Hepatocyte (in vitro differentiated cells): ENCODE results near the gene SP3.

ENCODE experiments used
- CTCF ChIP-seq: fragments of 200-600 bp; sonication (generic); IDR thresholded peaks from 2 replicates; pipeline ENCODE4 v1.5.1; 2016; ENCODE audit warnings: antibody characterized with exemption, mild to moderate bottlenecking; ENCODE audit not compliant: poor library complexity
- EZH2 ChIP-seq: fragments of 200-600 bp; sonication (generic); IDR thresholded peaks from 2 replicates; pipeline ENCODE4 v1.6.1; 2016; ENCODE audit warnings: antibody characterized with exemption, mild to moderate bottlenecking, borderline replicate concordance
- EZH2phosphoT487 ChIP-seq: fragments of 200-600 bp; sonication (generic); IDR thresholded peaks from one replicate; pipeline ENCODE4 v1.6.1; 2018; ENCODE audit warnings: antibody characterized with exemption, mild to moderate bottlenecking, low read depth, moderate library complexity; ENCODE audit not compliant: unreplicated experiment, severe bottlenecking

- TF ChIP-seq CTCF, result no peak
- TF ChIP-seq EZH2, result no peak
- TF ChIP-seq EZH2phosphoT487, result no peak
Observed at GRCh38 chr2:173997753-173998152, 32.6 kb upstream of the SP3 start.
